IMR-90 (cell line): ENCODE data around the gene ADAT1. TPM values are rescaled to one million over a fixed set of nuclear protein-coding genes. Genes with fewer than 3 reads are reported as not detected.

ENCODE experiments used
- ATAC-seq: fragments of 200-7000 bp; cut with Tn5 transposase; 2 replicates; pipeline ENCODE4 v1.9.1; 2020; ENCODE audit warnings: low read depth, mild to moderate bottlenecking, moderate library complexity
- BruUV-seq: library from RNA; stranded (reverse); fragments of 400-500 nt; replicated peaks from 2 replicates; lab custom pipeline; 2021; lab: Mats Ljungman, UMichigan
- CTCF ChIA-PET: fragments of 300-600 bp; formaldehyde crosslinking; extraction: SDS; loops from one replicate; lab custom pipeline; 2021; ENCODE audit warnings: antibody characterized with exemption; lab: Yijun Ruan, JAX
- POLR2A ChIA-PET: fragments of 300-600 bp; sonication (Branson Sonifier 250); formaldehyde crosslinking; loops from one replicate; lab custom pipeline; 2022; ENCODE audit warnings: antibody characterized with exemption; ENCODE audit not compliant: unreplicated experiment; lab: Charles Lee
- DNase-seq: peaks from one replicate; pipeline ENCODE4 v3.0.0; 2013
- H2AFZ ChIP-seq: replicated peaks from 2 replicates; pipeline ENCODE3; 2013; ENCODE audit warnings: low read length, mild to moderate bottlenecking; ENCODE audit not compliant: poor library complexity
- H2AK5ac ChIP-seq: 2 replicates; pipeline ENCODE4 v1.6.1; 2013; ENCODE audit warnings: low read depth, low read length, inconsistent platforms
- H2AK9ac ChIP-seq: replicated peaks from 2 replicates; pipeline ENCODE3; 2013; ENCODE audit warnings: mild to moderate bottlenecking, low read depth, low read length, moderate library complexity; ENCODE audit not compliant: poor library complexity
- H2BK120ac ChIP-seq: 2 replicates; pipeline ENCODE4 v1.6.1; 2013; ENCODE audit warnings: low read depth, low read length, inconsistent platforms
- H2BK15ac ChIP-seq: 3 replicates; pipeline ENCODE4 v1.6.1; 2013; ENCODE audit warnings: low read depth, low read length, inconsistent platforms
- H2BK20ac ChIP-seq: 2 replicates; pipeline ENCODE4 v1.6.1; 2013; ENCODE audit warnings: low read depth, mild to moderate bottlenecking, inconsistent platforms, low read length, moderate library complexity
- H2BK5ac ChIP-seq: 2 replicates; pipeline ENCODE4 v1.6.1; 2013; ENCODE audit warnings: mild to moderate bottlenecking, low read depth, low read length, inconsistent platforms; ENCODE audit not compliant: poor library complexity, severe bottlenecking
- H3K14ac ChIP-seq: replicated peaks from 2 replicates; pipeline ENCODE4 v1.6.1; 2013; ENCODE audit warnings: low read depth, low read length, inconsistent platforms
- H3K18ac ChIP-seq: 2 replicates; pipeline ENCODE4 v1.6.1; 2013; ENCODE audit warnings: low read depth, low read length, control low read depth
- H3K23ac ChIP-seq: 2 replicates; pipeline ENCODE4 v1.6.1; 2013; ENCODE audit warnings: low read depth, low read length, inconsistent platforms
- H3K27ac ChIP-seq: 2 replicates; pipeline ENCODE4 v1.5.1; 2013; ENCODE audit warnings: mild to moderate bottlenecking, control low read depth, low read length; ENCODE audit not compliant: insufficient read depth
- H3K27me3 ChIP-seq: 2 replicates; pipeline ENCODE4 v1.6.1; 2013; ENCODE audit warnings: low read length; ENCODE audit not compliant: control insufficient read depth, insufficient read depth
- H3K36me3 ChIP-seq: 2 replicates; pipeline ENCODE4 v1.6.1; 2013; ENCODE audit warnings: low read length, mixed read lengths; ENCODE audit not compliant: control insufficient read depth, insufficient read depth
- H3K4ac ChIP-seq: 2 replicates; pipeline ENCODE4 v1.6.1; 2013; ENCODE audit warnings: low read depth, low read length, inconsistent platforms
- H3K4me1 ChIP-seq: 2 replicates; pipeline ENCODE4 v1.6.1; 2013; ENCODE audit warnings: low read length, mixed read lengths; ENCODE audit not compliant: control insufficient read depth, insufficient read depth
- H3K4me2 ChIP-seq: 2 replicates; pipeline ENCODE4 v1.6.1; 2013; ENCODE audit warnings: low read depth, mild to moderate bottlenecking, control low read depth, low read length, moderate library complexity
- H3K4me3 ChIP-seq: 2 replicates; pipeline ENCODE4 v1.5.1; 2013; ENCODE audit warnings: low read depth, mild to moderate bottlenecking, control low read depth, low read length, moderate library complexity; ENCODE audit not compliant: insufficient read depth
- H3K56ac ChIP-seq: 2 replicates; pipeline ENCODE4 v1.6.1; 2013; ENCODE audit warnings: low read length, inconsistent platforms; ENCODE audit not compliant: insufficient read depth; ENCODE audit errors: extremely low read depth
- H3K79me1 ChIP-seq, 2 experiments: 2 replicates each; pipeline ENCODE4 v1.6.1; 2013; ENCODE audit warnings: low read length in 2 of 2, inconsistent platforms in 1 of 2, low read depth in 1 of 2
- H3K9ac ChIP-seq: 2 replicates; pipeline ENCODE4 v1.6.1; 2013; ENCODE audit warnings: low read depth, low read length, control low read depth
- H3K9me1 ChIP-seq: 2 replicates; pipeline ENCODE4 v1.6.1; 2013; ENCODE audit warnings: low read length, inconsistent platforms; ENCODE audit not compliant: insufficient read depth
- H3K9me3 ChIP-seq: 2 replicates; pipeline ENCODE4 v1.6.1; 2013; ENCODE audit warnings: low read length; ENCODE audit not compliant: control insufficient read depth, insufficient read depth
- H4K20me1 ChIP-seq: 2 replicates; pipeline ENCODE4 v1.6.1; 2013; ENCODE audit warnings: low read length, inconsistent platforms; ENCODE audit not compliant: insufficient read depth
- H4K5ac ChIP-seq: 2 replicates; pipeline ENCODE4 v1.6.1; 2013; ENCODE audit warnings: mild to moderate bottlenecking, low read depth, low read length, control low read depth
- H4K8ac ChIP-seq, 2 experiments: 2 replicates each; pipeline ENCODE4 v1.6.1; 2013; ENCODE audit warnings: low read depth in 2 of 2, low read length in 2 of 2, control low read depth in 1 of 2, inconsistent platforms in 1 of 2
- H4K91ac ChIP-seq: 2 replicates; pipeline ENCODE4 v1.6.1; 2013; ENCODE audit warnings: low read depth, low read length, inconsistent platforms; ENCODE audit not compliant: insufficient read depth
- BHLHE40 ChIP-seq: fragments of 150-350 bp; IDR thresholded peaks from 2 replicates; pipeline ENCODE4 v1.6.1; 2016; ENCODE audit warnings: mild to moderate bottlenecking, low read depth, low read length
- CEBPB ChIP-seq: IDR thresholded peaks from 2 replicates; pipeline ENCODE4 v1.6.1; 2012; ENCODE audit warnings: low read depth, low read length, improper control_type of control experiment
- CHD1 ChIP-seq: IDR thresholded peaks from 2 replicates; pipeline ENCODE4 v1.6.1; 2012; ENCODE audit warnings: low read depth, low read length, improper control_type of control experiment
- CTCF ChIP-seq: conservative IDR thresholded peaks from 2 replicates; pipeline ENCODE4 v1.5.1; 2012; ENCODE audit warnings: mild to moderate bottlenecking, low read depth, low read length, improper control_type of control experiment
- ELK1 ChIP-seq: fragments of 150-350 bp; IDR thresholded peaks from 2 replicates; pipeline ENCODE4 v1.6.1; 2016; ENCODE audit warnings: low read depth, mild to moderate bottlenecking, low read length, moderate library complexity, borderline replicate concordance
- MAFK ChIP-seq: IDR thresholded peaks from 2 replicates; pipeline ENCODE4 v1.6.1; 2012; ENCODE audit warnings: low read depth, low read length, improper control_type of control experiment
- MAZ ChIP-seq: IDR thresholded peaks from 2 replicates; pipeline ENCODE4 v1.6.1; 2012; ENCODE audit warnings: low read depth, mild to moderate bottlenecking, low read length, improper control_type of control experiment, moderate library complexity, borderline replicate concordance
- MXI1 ChIP-seq: IDR thresholded peaks from 2 replicates; pipeline ENCODE4 v1.6.1; 2012; ENCODE audit warnings: low read depth, mild to moderate bottlenecking, low read length, moderate library complexity, borderline replicate concordance
- NFE2L2 ChIP-seq: fragments of 150-350 bp; IDR thresholded peaks from 2 replicates; pipeline ENCODE4 v1.6.1; 2016; ENCODE audit warnings: low read depth, mild to moderate bottlenecking, low read length
- POLR2A ChIP-seq: IDR thresholded peaks from 2 replicates; pipeline ENCODE4 v1.6.1; 2012; ENCODE audit warnings: mild to moderate bottlenecking, low read depth, low read length
- RAD21 ChIP-seq: IDR thresholded peaks from 2 replicates; pipeline ENCODE4 v1.6.1; 2012; ENCODE audit warnings: low read length, improper control_type of control experiment
- RCOR1 ChIP-seq: IDR thresholded peaks from 2 replicates; pipeline ENCODE4 v1.6.1; 2012; ENCODE audit warnings: mild to moderate bottlenecking, low read length, improper control_type of control experiment; ENCODE audit not compliant: insufficient replicate concordance
- RFX5 ChIP-seq: IDR thresholded peaks from 2 replicates; pipeline ENCODE4 v1.8.0; 2012; ENCODE audit warnings: low read depth, mild to moderate bottlenecking, low read length, moderate library complexity
- WGBS, 2 experiments: methylation state at CpG; one replicate each; pipeline versions ENCODE4 v1.1.5 to v1.1.7; 2013; ENCODE audit warnings: missing lambda C conversion rate in 2 of 2; ENCODE audit not compliant: insufficient read length in 1 of 2; ENCODE audit errors: extremely low coverage in 2 of 2; 5-methylcytosine and 5-hydroxymethylcytosine counted together
- dilution Hi-C: fragments of 300-500 bp; cut with HindIII; formaldehyde crosslinking; loops from one replicate; pipeline ENCODE4 v1.14.3; 2018; ENCODE audit warnings: low sequenced_read_pairs; ENCODE audit not compliant: unreplicated experiment
- in situ Hi-C: fragments of 300-500 bp; cut with MboI; formaldehyde crosslinking; loops from 3 replicates; pipeline ENCODE4 v1.14.3; 2019; ENCODE audit warnings: low sequenced_read_pairs, inconsistent platforms, mixed read lengths
- intact Hi-C: fragments of 100-400 bp; cut with micrococcal nuclease; formaldehyde crosslinking; loops from 2 replicates; pipeline ENCODE4 v1.10.0; 2022
- polyA plus RNA-seq, 3 experiments: library from polyadenylated mRNA; depleted of rRNA; stranded (reverse); fragments of >200 nt; gene quantifications; 2 replicates each; pipeline ENCODE4 v1.2.3, GENCODE V29; 2012; ENCODE audit warnings: low replicate concordance in 1 of 3
- total RNA-seq: library from RNA; depleted of rRNA; stranded (reverse); fragments of >200 nt; gene quantifications from 2 replicates; pipeline ENCODE4 v1.2.3, GENCODE V29; 2012
- TF ChIP-seq, protein P1 (sequence below): fragments of 150-350 bp; IDR thresholded peaks from 2 replicates; pipeline ENCODE4 v1.6.1; 2017; ENCODE audit warnings: mild to moderate bottlenecking, antibody characterized with exemption, low read length, low read depth

The ADAT1 gene
- total and polyA plus RNA-seq, 2 of the 4 experiments (the other 2 are of a cell fraction): 22.7 to 52.9 TPM

DNA sequence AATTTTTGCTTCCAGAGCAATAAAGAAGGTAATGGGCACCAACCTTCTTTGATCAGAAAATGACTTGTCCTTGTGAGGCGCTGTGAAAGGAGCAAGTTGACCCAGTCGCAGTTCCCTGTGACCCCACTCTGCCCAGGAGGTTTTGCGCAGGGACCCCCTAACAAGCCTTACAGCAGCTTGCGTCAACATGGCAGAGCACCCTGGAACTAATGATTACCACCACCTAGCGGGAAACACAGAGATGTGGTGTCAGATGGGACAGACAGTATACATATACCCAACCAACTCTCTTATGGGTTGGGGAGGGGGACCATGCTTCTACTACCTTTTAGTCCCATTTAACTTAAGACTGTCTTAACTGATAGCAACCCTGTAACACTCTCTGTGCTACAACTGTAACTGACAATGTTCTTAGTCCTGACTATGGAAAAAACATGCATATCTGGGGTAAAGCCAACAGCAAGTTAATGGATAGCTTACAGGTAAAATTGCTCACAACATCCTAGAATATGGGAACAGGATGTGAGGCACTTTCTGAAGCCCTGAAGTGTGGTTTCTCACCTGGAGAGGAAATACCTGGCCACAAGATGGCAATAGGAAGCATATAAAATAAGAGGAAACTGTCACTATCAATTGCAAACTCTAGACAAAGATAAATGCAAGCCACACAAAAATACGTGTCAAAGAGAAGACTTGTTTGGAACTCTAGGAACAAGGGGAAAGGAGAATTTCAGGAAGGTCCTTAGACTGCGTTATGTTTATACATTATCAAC, 21.3 kb upstream of the ADAT1 start:
- no peak overlapping the region for H2AK9ac ChIP-seq
- H4K20me1 ChIP-seq: peaks cover 25% of the 10 kb centered on the region
- no peak overlapping the region for H2BK20ac ChIP-seq
- no peak overlapping the region for H2BK120ac ChIP-seq
- H4K5ac ChIP-seq: no peak overlapping the region
- ChIA-PET POLR2A (no interaction called here), CTCF (no interaction called here)
- in situ Hi-C loops (loop anchor here (10.0 kb wide), 1 partner anchor 120 kb away; no protein-coding TSS in a partner anchor), dilution Hi-C loops (no loop called here), intact Hi-C loops (loop anchor here (10.0 kb wide), 1 partner anchor 1530 kb away; no protein-coding TSS in a partner anchor)
- no peak overlapping the region for H2BK15ac ChIP-seq
- no peaks in the 10 kb centered on the region for H3K27me3 ChIP-seq
- H3K4me3 ChIP-seq: no peak overlapping the region
- H3K4me1 ChIP-seq: peaks cover 10% of the 10 kb centered on the region; the same call in 1 of the 2 replicates
- 0 out of 2 replicates have a peak, but pooled peaks cover 2% of the 10 kb centered on the region for H3K9me1 ChIP-seq
- DNase-seq (no peak), ATAC-seq (no peak)
- no peak overlapping the region for H3K14ac ChIP-seq
- peaks cover 28% of the 10 kb centered on the region for H3K36me3 ChIP-seq
- H2BK5ac ChIP-seq: no peak overlapping the region
- no peak overlapping the region for H2AK5ac ChIP-seq
- H4K8ac ChIP-seq: no peak overlapping the region
- H3K4me2 ChIP-seq: no peak overlapping the region
- no peak overlapping the region for H3K56ac ChIP-seq
- no peak overlapping the region for H3K4ac ChIP-seq
- no peak overlapping the region for H4K91ac ChIP-seq
- no peak overlapping the region for H2AFZ ChIP-seq
- no peak overlapping the region for H3K23ac ChIP-seq
- H3K9me3 ChIP-seq: no peaks in the 10 kb centered on the region
- BruUV-seq: no TSS peak
- TF ChIP-seq CHD1: no peak
- TF ChIP-seq, protein P1, sequence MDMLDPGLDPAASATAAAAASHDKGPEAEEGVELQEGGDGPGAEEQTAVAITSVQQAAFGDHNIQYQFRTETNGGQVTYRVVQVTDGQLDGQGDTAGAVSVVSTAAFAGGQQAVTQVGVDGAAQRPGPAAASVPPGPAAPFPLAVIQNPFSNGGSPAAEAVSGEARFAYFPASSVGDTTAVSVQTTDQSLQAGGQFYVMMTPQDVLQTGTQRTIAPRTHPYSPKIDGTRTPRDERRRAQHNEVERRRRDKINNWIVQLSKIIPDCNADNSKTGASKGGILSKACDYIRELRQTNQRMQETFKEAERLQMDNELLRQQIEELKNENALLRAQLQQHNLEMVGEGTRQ: no peak
- TF ChIP-seq RFX5: no peak
- TF ChIP-seq RAD21: no peak
- no peak for TF ChIP-seq CTCF
- TF ChIP-seq BHLHE40: no peak
- TF ChIP-seq MAZ: no peak
- TF ChIP-seq ELK1: no peak
- TF ChIP-seq CEBPB: no peak
- no peak for TF ChIP-seq RCOR1
- TF ChIP-seq MXI1: no peak
- no peak for TF ChIP-seq MAFK
- no peak for TF ChIP-seq POLR2A
- TF ChIP-seq NFE2L2: no peak
- no peak overlapping the region for H3K9ac ChIP-seq
- no peak overlapping the region for H3K27ac ChIP-seq
- WGBS, 2 experiments: 100% methylated on average over 2 of the region's 7 CpGs; no CpG with 5 or more reads in 1 of the 2 experiments
- H3K79me1 ChIP-seq: peaks cover 24 to 55% of the 10 kb centered on the region in 2 experiments
- H3K18ac ChIP-seq: no peak overlapping the region
